IMR-90 (cell line): ENCODE data around the gene NEUROD6. TPM values are rescaled to one million over a fixed set of nuclear protein-coding genes. Genes with fewer than 3 reads are reported as not detected.

Experiments
- ATAC-seq: fragments of 200-7000 bp; cut with Tn5 transposase; 2 replicates; pipeline ENCODE4 v1.9.1; 2020; ENCODE audit warnings: low read depth, mild to moderate bottlenecking, moderate library complexity
- BruUV-seq: library from RNA; stranded (reverse); fragments of 400-500 nt; replicated peaks from 2 replicates; lab custom pipeline; 2021; lab: Mats Ljungman, UMichigan
- CTCF ChIA-PET: fragments of 300-600 bp; formaldehyde crosslinking; extraction: SDS; loops from one replicate; lab custom pipeline; 2021; ENCODE audit warnings: antibody characterized with exemption; lab: Yijun Ruan, JAX
- POLR2A ChIA-PET: fragments of 300-600 bp; sonication (Branson Sonifier 250); formaldehyde crosslinking; loops from one replicate; lab custom pipeline; 2022; ENCODE audit warnings: antibody characterized with exemption; ENCODE audit not compliant: unreplicated experiment; lab: Charles Lee
- DNase-seq: peaks from one replicate; pipeline ENCODE4 v3.0.0; 2013
- H2AFZ ChIP-seq: replicated peaks from 2 replicates; pipeline ENCODE3; 2013; ENCODE audit warnings: low read length, mild to moderate bottlenecking; ENCODE audit not compliant: poor library complexity
- H2AK5ac ChIP-seq: 2 replicates; pipeline ENCODE4 v1.6.1; 2013; ENCODE audit warnings: low read depth, low read length, inconsistent platforms
- H2AK9ac ChIP-seq: replicated peaks from 2 replicates; pipeline ENCODE3; 2013; ENCODE audit warnings: mild to moderate bottlenecking, low read depth, low read length, moderate library complexity; ENCODE audit not compliant: poor library complexity
- H2BK120ac ChIP-seq: 2 replicates; pipeline ENCODE4 v1.6.1; 2013; ENCODE audit warnings: low read depth, low read length, inconsistent platforms
- H2BK15ac ChIP-seq: 3 replicates; pipeline ENCODE4 v1.6.1; 2013; ENCODE audit warnings: low read depth, low read length, inconsistent platforms
- H2BK20ac ChIP-seq: 2 replicates; pipeline ENCODE4 v1.6.1; 2013; ENCODE audit warnings: low read depth, mild to moderate bottlenecking, inconsistent platforms, low read length, moderate library complexity
- H2BK5ac ChIP-seq: 2 replicates; pipeline ENCODE4 v1.6.1; 2013; ENCODE audit warnings: mild to moderate bottlenecking, low read depth, low read length, inconsistent platforms; ENCODE audit not compliant: poor library complexity, severe bottlenecking
- H3K14ac ChIP-seq: replicated peaks from 2 replicates; pipeline ENCODE4 v1.6.1; 2013; ENCODE audit warnings: low read depth, low read length, inconsistent platforms
- H3K18ac ChIP-seq: 2 replicates; pipeline ENCODE4 v1.6.1; 2013; ENCODE audit warnings: low read depth, low read length, control low read depth
- H3K23ac ChIP-seq: 2 replicates; pipeline ENCODE4 v1.6.1; 2013; ENCODE audit warnings: low read depth, low read length, inconsistent platforms
- H3K27ac ChIP-seq: 2 replicates; pipeline ENCODE4 v1.5.1; 2013; ENCODE audit warnings: mild to moderate bottlenecking, control low read depth, low read length; ENCODE audit not compliant: insufficient read depth
- H3K27me3 ChIP-seq: 2 replicates; pipeline ENCODE4 v1.6.1; 2013; ENCODE audit warnings: low read length; ENCODE audit not compliant: control insufficient read depth, insufficient read depth
- H3K36me3 ChIP-seq: 2 replicates; pipeline ENCODE4 v1.6.1; 2013; ENCODE audit warnings: low read length, mixed read lengths; ENCODE audit not compliant: control insufficient read depth, insufficient read depth
- H3K4ac ChIP-seq: 2 replicates; pipeline ENCODE4 v1.6.1; 2013; ENCODE audit warnings: low read depth, low read length, inconsistent platforms
- H3K4me1 ChIP-seq: 2 replicates; pipeline ENCODE4 v1.6.1; 2013; ENCODE audit warnings: low read length, mixed read lengths; ENCODE audit not compliant: control insufficient read depth, insufficient read depth
- H3K4me2 ChIP-seq: 2 replicates; pipeline ENCODE4 v1.6.1; 2013; ENCODE audit warnings: low read depth, mild to moderate bottlenecking, control low read depth, low read length, moderate library complexity
- H3K4me3 ChIP-seq: 2 replicates; pipeline ENCODE4 v1.5.1; 2013; ENCODE audit warnings: low read depth, mild to moderate bottlenecking, control low read depth, low read length, moderate library complexity; ENCODE audit not compliant: insufficient read depth
- H3K56ac ChIP-seq: 2 replicates; pipeline ENCODE4 v1.6.1; 2013; ENCODE audit warnings: low read length, inconsistent platforms; ENCODE audit not compliant: insufficient read depth; ENCODE audit errors: extremely low read depth
- H3K79me1 ChIP-seq, 2 experiments: 2 replicates each; pipeline ENCODE4 v1.6.1; 2013; ENCODE audit warnings: low read length in 2 of 2, inconsistent platforms in 1 of 2, low read depth in 1 of 2
- H3K9ac ChIP-seq: 2 replicates; pipeline ENCODE4 v1.6.1; 2013; ENCODE audit warnings: low read depth, low read length, control low read depth
- H3K9me1 ChIP-seq: 2 replicates; pipeline ENCODE4 v1.6.1; 2013; ENCODE audit warnings: low read length, inconsistent platforms; ENCODE audit not compliant: insufficient read depth
- H3K9me3 ChIP-seq: 2 replicates; pipeline ENCODE4 v1.6.1; 2013; ENCODE audit warnings: low read length; ENCODE audit not compliant: control insufficient read depth, insufficient read depth
- H4K20me1 ChIP-seq: 2 replicates; pipeline ENCODE4 v1.6.1; 2013; ENCODE audit warnings: low read length, inconsistent platforms; ENCODE audit not compliant: insufficient read depth
- H4K5ac ChIP-seq: 2 replicates; pipeline ENCODE4 v1.6.1; 2013; ENCODE audit warnings: mild to moderate bottlenecking, low read depth, low read length, control low read depth
- H4K8ac ChIP-seq, 2 experiments: 2 replicates each; pipeline ENCODE4 v1.6.1; 2013; ENCODE audit warnings: low read depth in 2 of 2, low read length in 2 of 2, control low read depth in 1 of 2, inconsistent platforms in 1 of 2
- H4K91ac ChIP-seq: 2 replicates; pipeline ENCODE4 v1.6.1; 2013; ENCODE audit warnings: low read depth, low read length, inconsistent platforms; ENCODE audit not compliant: insufficient read depth
- CEBPB ChIP-seq: IDR thresholded peaks from 2 replicates; pipeline ENCODE4 v1.6.1; 2012; ENCODE audit warnings: low read depth, low read length, improper control_type of control experiment
- MAFK ChIP-seq: IDR thresholded peaks from 2 replicates; pipeline ENCODE4 v1.6.1; 2012; ENCODE audit warnings: low read depth, low read length, improper control_type of control experiment
- MXI1 ChIP-seq: IDR thresholded peaks from 2 replicates; pipeline ENCODE4 v1.6.1; 2012; ENCODE audit warnings: low read depth, mild to moderate bottlenecking, low read length, moderate library complexity, borderline replicate concordance
- NFE2L2 ChIP-seq: fragments of 150-350 bp; IDR thresholded peaks from 2 replicates; pipeline ENCODE4 v1.6.1; 2016; ENCODE audit warnings: low read depth, mild to moderate bottlenecking, low read length
- POLR2A ChIP-seq: IDR thresholded peaks from 2 replicates; pipeline ENCODE4 v1.6.1; 2012; ENCODE audit warnings: mild to moderate bottlenecking, low read depth, low read length
- RCOR1 ChIP-seq: IDR thresholded peaks from 2 replicates; pipeline ENCODE4 v1.6.1; 2012; ENCODE audit warnings: mild to moderate bottlenecking, low read length, improper control_type of control experiment; ENCODE audit not compliant: insufficient replicate concordance
- RFX5 ChIP-seq: IDR thresholded peaks from 2 replicates; pipeline ENCODE4 v1.8.0; 2012; ENCODE audit warnings: low read depth, mild to moderate bottlenecking, low read length, moderate library complexity
- SMC3 ChIP-seq: fragments of 150-350 bp; IDR thresholded peaks from 2 replicates; pipeline ENCODE4 v1.6.1; 2016; ENCODE audit warnings: low read depth, mild to moderate bottlenecking, antibody characterized with exemption, low read length, moderate library complexity
- WGBS, 2 experiments: methylation state at CpG; one replicate each; pipeline versions ENCODE4 v1.1.5 to v1.1.7; 2013; ENCODE audit warnings: missing lambda C conversion rate in 2 of 2; ENCODE audit not compliant: insufficient read length in 1 of 2; ENCODE audit errors: extremely low coverage in 2 of 2; 5-methylcytosine and 5-hydroxymethylcytosine counted together
- dilution Hi-C: fragments of 300-500 bp; cut with HindIII; formaldehyde crosslinking; loops from one replicate; pipeline ENCODE4 v1.14.3; 2018; ENCODE audit warnings: low sequenced_read_pairs; ENCODE audit not compliant: unreplicated experiment
- in situ Hi-C: fragments of 300-500 bp; cut with MboI; formaldehyde crosslinking; loops from 3 replicates; pipeline ENCODE4 v1.14.3; 2019; ENCODE audit warnings: low sequenced_read_pairs, inconsistent platforms, mixed read lengths
- intact Hi-C: fragments of 100-400 bp; cut with micrococcal nuclease; formaldehyde crosslinking; loops from 2 replicates; pipeline ENCODE4 v1.10.0; 2022
- polyA plus RNA-seq, 3 experiments: library from polyadenylated mRNA; depleted of rRNA; stranded (reverse); fragments of >200 nt; gene quantifications; 2 replicates each; pipeline ENCODE4 v1.2.3, GENCODE V29; 2012; ENCODE audit warnings: low replicate concordance in 1 of 3
- total RNA-seq: library from RNA; depleted of rRNA; stranded (reverse); fragments of >200 nt; gene quantifications from 2 replicates; pipeline ENCODE4 v1.2.3, GENCODE V29; 2012
- TF ChIP-seq, protein P1 (sequence below): fragments of 150-350 bp; IDR thresholded peaks from 2 replicates; pipeline ENCODE4 v1.6.1; 2017; ENCODE audit warnings: mild to moderate bottlenecking, antibody characterized with exemption, low read length, low read depth
- TF ChIP-seq, protein P2 (sequence below): conservative IDR thresholded peaks from 2 replicates; pipeline ENCODE4 v1.5.1; 2012; ENCODE audit warnings: mild to moderate bottlenecking, low read depth, low read length, improper control_type of control experiment

NEUROD6 gene
- total and polyA plus RNA-seq, 2 of the 4 experiments (the other 2 are of a cell fraction): not detected

DNA sequence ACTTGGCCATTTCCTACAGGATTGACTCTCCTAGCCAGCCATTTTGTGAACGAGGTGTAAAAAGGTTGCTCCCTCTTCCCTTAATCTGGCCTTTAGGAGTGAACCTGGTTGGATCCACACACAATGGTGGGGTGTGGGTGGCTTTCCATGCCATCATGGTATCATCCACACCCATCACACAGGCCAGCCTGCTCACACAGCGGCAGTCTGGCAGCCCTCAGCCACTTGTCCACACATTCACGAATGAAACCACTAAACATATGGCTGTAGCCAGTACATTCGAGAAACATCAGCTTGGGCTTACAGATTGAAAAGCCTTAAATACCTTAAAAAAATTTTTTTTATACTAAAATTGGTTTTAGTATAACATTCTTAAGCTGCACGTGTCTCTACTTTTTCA, 31.9 kb downstream of the NEUROD6 start:
- Histone ChIP-seq H2AK5ac (no peak overlapping the region), H3K9ac (no peak overlapping the region), H4K5ac (no peak overlapping the region), H2BK20ac (no peak overlapping the region), H3K4me1 (no peaks in the 10 kb centered on the region), H2AK9ac (no peak overlapping the region), H3K4me3 (no peak overlapping the region), H4K91ac (no peak overlapping the region), H2BK15ac (no peak overlapping the region), H3K27ac (no peak overlapping the region), H3K14ac (no peak overlapping the region), H3K23ac (no peak overlapping the region), H3K27me3 (no peaks in the 10 kb centered on the region), H3K18ac (no peak overlapping the region), H3K9me3 (no peaks in the 10 kb centered on the region), H4K20me1 (no peaks in the 10 kb centered on the region), H3K9me1 (no peaks in the 10 kb centered on the region), H3K4ac (no peak overlapping the region), H3K79me1 (no peaks in the 10 kb centered on the region), H2BK120ac (no peak overlapping the region), H3K56ac (no peak overlapping the region), H2BK5ac (no peak overlapping the region), H3K4me2 (no peak overlapping the region), H3K36me3 (no peaks in the 10 kb centered on the region), H2AFZ (no peak overlapping the region), H4K8ac (no peak overlapping the region)
- WGBS, 2 experiments: no CpG with 5 or more reads among the region's 5 CpGs
- BruUV-seq: no TSS peak
- in situ Hi-C loops: no loop called here
- TF ChIP-seq MXI1 (no peak), RCOR1 (no peak), SMC3 (no peak), MAFK (no peak), RFX5 (no peak), POLR2A (no peak), NFE2L2 (no peak), CEBPB (no peak)
- TF ChIP-seq, protein P1, sequence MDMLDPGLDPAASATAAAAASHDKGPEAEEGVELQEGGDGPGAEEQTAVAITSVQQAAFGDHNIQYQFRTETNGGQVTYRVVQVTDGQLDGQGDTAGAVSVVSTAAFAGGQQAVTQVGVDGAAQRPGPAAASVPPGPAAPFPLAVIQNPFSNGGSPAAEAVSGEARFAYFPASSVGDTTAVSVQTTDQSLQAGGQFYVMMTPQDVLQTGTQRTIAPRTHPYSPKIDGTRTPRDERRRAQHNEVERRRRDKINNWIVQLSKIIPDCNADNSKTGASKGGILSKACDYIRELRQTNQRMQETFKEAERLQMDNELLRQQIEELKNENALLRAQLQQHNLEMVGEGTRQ: no peak
- TF ChIP-seq, protein P2, sequence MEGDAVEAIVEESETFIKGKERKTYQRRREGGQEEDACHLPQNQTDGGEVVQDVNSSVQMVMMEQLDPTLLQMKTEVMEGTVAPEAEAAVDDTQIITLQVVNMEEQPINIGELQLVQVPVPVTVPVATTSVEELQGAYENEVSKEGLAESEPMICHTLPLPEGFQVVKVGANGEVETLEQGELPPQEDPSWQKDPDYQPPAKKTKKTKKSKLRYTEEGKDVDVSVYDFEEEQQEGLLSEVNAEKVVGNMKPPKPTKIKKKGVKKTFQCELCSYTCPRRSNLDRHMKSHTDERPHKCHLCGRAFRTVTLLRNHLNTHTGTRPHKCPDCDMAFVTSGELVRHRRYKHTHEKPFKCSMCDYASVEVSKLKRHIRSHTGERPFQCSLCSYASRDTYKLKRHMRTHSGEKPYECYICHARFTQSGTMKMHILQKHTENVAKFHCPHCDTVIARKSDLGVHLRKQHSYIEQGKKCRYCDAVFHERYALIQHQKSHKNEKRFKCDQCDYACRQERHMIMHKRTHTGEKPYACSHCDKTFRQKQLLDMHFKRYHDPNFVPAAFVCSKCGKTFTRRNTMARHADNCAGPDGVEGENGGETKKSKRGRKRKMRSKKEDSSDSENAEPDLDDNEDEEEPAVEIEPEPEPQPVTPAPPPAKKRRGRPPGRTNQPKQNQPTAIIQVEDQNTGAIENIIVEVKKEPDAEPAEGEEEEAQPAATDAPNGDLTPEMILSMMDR: no peak
- dilution Hi-C loops: no loop called here
- intact Hi-C loops: no loop called here
- ATAC-seq (no peak), DNase-seq (no peak)
- ChIA-PET POLR2A (no interaction called here), CTCF (no interaction called here)
